Right atrium auricular region (tissue), 2 donors: ENCODE results near the gene ADAR. TPM values are rescaled to one million over a fixed set of nuclear protein-coding genes. Genes with fewer than 3 reads are reported as not detected.

Experiments used
- DNase-seq: peaks from one replicate; pipeline ENCODE4 v3.0.0-alpha.2; 2019; ENCODE audit warnings: low spot score
- H3K27ac ChIP-seq, 2 donors: fragments of 200-600 bp; sonication (generic); 1 replicate in 1 of 2; 2 replicates in 1 of 2; pipeline ENCODE4 v1.5.1; 2016 to 2019
- H3K27me3 ChIP-seq, 2 donors: fragments of 200-600 bp; sonication (generic); one replicate each; pipeline versions ENCODE4 v1.5.1 to v1.6.0; 2017 to 2019
- H3K36me3 ChIP-seq: fragments of 200-600 bp; sonication (generic); one replicate; pipeline ENCODE4 v1.5.1; 2016
- H3K4me1 ChIP-seq, 2 donors: fragments of 200-600 bp; sonication (generic); one replicate each; pipeline versions ENCODE4 v1.5.1 to v1.6.0; 2017 to 2019
- H3K4me3 ChIP-seq, 2 donors: fragments of 200-600 bp; sonication (generic); 1 replicate in 1 of 2; 2 replicates in 1 of 2; pipeline ENCODE4 v1.5.1; 2017 to 2019; ENCODE audit warnings: mild to moderate bottlenecking in 1 of 2, moderate library complexity in 1 of 2
- H3K9me3 ChIP-seq, 2 donors: fragments of 200-600 bp; sonication (generic); one replicate each; pipeline ENCODE4 v1.5.1; 2019
- CTCF ChIP-seq, 2 donors: fragments of 200-600 bp; sonication (generic); IDR thresholded peaks; one replicate each; pipeline ENCODE4 v1.5.1; 2019; ENCODE audit warnings: antibody characterized with exemption in 2 of 2
- total RNA-seq, 2 donors: library from RNA; depleted of rRNA; stranded (reverse); fragments of >200 nt; gene quantifications; one replicate each; pipeline ENCODE4 v1.1.0, GENCODE V29; 2016

ADAR gene
- total RNA-seq, 2 donors from 2014 or later, result 39.3 to 51.9 TPM

- Histone ChIP-seq H3K36me3 (no peaks in the 10 kb centered on the region), H3K4me3 (peak overlapping the region; percentile 80 to 95), H3K27me3 (no peaks in the 10 kb centered on the region), H3K9me3 (peaks cover 0 to 8% of the 10 kb centered on the region in 2 donors), H3K27ac (peak overlapping the region; percentile 89 to 91), H3K4me1 (peaks cover 0 to 16% of the 10 kb centered on the region in 2 donors)
- TF ChIP-seq CTCF (IDR thresholded peaks at IDR 0.05), result peak in 1 of 2 donors; percentile 37
- DNase-seq, result peak; percentile 89
These were observed 19.5 kb upstream of the ADAR start for GRCh38 chr1:154627257-154628120.

GRCh38 chr1:154626456-154627256, 18.7 kb upstream of the ADAR start:
- peak overlapping the region; percentile 89 to 91 for H3K27ac ChIP-seq
- TF ChIP-seq CTCF (IDR thresholded peaks at IDR 0.05), result no peak
- H3K4me1 ChIP-seq, result peaks cover 0 to 25% of the 10 kb centered on the region in 2 donors
- H3K27me3 ChIP-seq, result no peaks in the 10 kb centered on the region
- H3K4me3 ChIP-seq, result peak overlapping the region; percentile 80 to 95
- H3K36me3 ChIP-seq, result no peaks in the 10 kb centered on the region
- DNase-seq, result no peak
- H3K9me3 ChIP-seq, result peaks cover 0 to 8% of the 10 kb centered on the region in 2 donors

- DNase-seq, result no peak
- H3K9me3 ChIP-seq, result peaks cover 0 to 8% of the 10 kb centered on the region in 2 donors
- peaks cover 0 to 27% of the 10 kb centered on the region in 2 donors for H3K4me1 ChIP-seq
- H3K27me3 ChIP-seq, result no peaks in the 10 kb centered on the region
- no peak overlapping the region for H3K27ac ChIP-seq
- no peak overlapping the region for H3K4me3 ChIP-seq
- no peak for TF ChIP-seq CTCF (IDR thresholded peaks at IDR 0.05)
- no peaks in the 10 kb centered on the region for H3K36me3 ChIP-seq
These were observed 17.0 kb upstream of the ADAR start for GRCh38 chr1:154624746-154625643.

- no peak for DNase-seq
- Histone ChIP-seq H3K27ac (no peak overlapping the region), H3K9me3 (no peaks in the 10 kb centered on the region), H3K27me3 (no peaks in the 10 kb centered on the region), H3K4me3 (no peak overlapping the region), H3K36me3 (no peaks in the 10 kb centered on the region), H3K4me1 (peaks cover 0 to 27% of the 10 kb centered on the region in 2 donors)
- no peak for TF ChIP-seq CTCF (IDR thresholded peaks at IDR 0.05)
These were observed 15.4 kb upstream of the ADAR start for GRCh38 chr1:154623358-154623757.

GRCh38 chr1:154622503-154623039, 14.6 kb upstream of the ADAR start:
- no peak for TF ChIP-seq CTCF (IDR thresholded peaks at IDR 0.05)
- H3K27ac ChIP-seq, result peak overlapping the region; percentile 42 to 43
- H3K27me3 ChIP-seq, result no peaks in the 10 kb centered on the region
- H3K4me3 ChIP-seq, result no peak overlapping the region
- no peaks in the 10 kb centered on the region for H3K36me3 ChIP-seq
- no peaks in the 10 kb centered on the region for H3K9me3 ChIP-seq
- no peak for DNase-seq
- H3K4me1 ChIP-seq, result peaks cover 0 to 27% of the 10 kb centered on the region in 2 donors
